GM19099 (cell line): ENCODE data around the gene STIM2.

Source experiments
- POLR2A ChIP-seq: IDR thresholded peaks from 3 replicates; pipeline ENCODE4 v1.6.1; 2011; ENCODE audit warnings: low read depth; ENCODE audit not compliant: insufficient read length; ENCODE audit errors: extremely low read depth

Gene STIM2

DNA sequence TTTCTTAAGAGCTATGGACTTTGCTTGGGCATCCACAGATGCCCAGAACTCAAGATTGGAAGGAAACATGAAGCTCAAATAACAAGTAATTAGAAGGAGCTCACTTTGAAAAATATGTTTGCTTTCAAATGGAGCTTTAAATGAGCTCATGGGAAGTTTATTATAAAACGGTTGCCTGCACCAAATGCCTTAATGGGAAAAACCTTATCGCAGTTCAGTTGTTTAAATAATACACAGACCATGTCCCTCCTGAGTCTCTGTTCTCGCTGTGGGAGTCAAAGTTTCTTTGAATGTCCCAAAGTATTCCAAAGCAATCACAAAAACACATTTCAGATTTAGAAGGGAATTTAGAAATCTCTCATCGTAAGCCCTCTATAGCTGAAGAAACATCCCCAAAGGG, 31.6 kb upstream of the STIM2 start:
- TF ChIP-seq POLR2A = no peak

DNA sequence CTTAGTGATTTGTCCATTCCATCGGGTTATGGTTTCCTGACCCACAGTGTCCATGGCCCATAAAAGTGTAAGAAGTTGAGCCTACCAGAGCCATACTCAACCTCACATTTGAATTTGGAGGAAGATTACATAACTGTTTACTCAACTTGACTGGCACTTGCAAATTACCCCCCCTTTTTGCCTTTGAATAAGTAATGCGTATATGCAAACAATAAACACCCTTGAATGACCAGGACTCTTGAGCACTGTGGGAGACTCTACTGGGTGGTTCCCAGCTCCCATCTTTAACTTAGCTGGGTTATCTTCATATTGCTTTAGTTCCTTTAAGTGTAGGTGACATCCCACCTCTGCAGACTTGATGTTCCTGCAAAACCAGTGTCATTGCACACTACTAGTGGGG, 30.6 kb upstream of the STIM2 start:
- TF ChIP-seq POLR2A = no peak

DNA sequence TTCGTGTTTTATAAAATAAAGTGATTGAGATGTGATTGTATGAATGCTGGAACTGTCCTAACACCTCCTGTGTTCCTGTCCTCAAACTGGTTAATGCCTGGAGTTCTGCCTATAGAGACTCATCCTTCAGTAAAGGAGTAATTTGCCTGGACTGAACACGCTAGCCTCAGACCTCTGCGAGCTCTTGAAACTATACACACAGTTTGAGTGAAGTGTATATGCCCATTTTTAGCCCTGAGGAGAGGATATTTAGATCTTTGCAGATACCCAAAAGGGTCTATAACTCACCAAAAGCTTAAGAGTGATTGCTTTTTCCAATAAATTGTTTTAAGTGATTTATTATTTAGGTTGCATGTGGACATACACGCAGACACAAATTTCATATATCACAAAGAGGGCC, 29.9 kb upstream of the STIM2 start:
- TF ChIP-seq POLR2A = no peak

DNA sequence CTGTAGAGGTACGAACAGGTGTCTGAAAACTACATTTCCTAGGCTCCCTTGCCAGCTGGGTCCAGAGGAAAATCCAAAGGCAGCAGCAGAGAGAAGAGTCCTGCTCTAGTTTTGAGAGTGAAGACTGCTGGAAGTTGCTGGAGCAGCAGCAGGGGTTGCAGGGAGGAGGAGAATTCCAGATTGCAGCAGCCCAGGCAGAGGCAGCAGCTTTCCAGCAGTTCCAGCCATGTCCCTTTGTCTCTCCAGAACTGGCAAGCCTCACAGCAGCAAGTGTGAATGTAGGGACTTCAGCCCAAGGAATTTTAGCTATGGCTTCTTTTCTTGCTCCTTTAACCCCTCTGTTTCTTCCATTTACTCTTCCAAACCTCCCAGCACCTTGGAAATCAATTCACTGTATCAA, 24.1 kb upstream of the STIM2 start:
- TF ChIP-seq POLR2A = no peak

DNA sequence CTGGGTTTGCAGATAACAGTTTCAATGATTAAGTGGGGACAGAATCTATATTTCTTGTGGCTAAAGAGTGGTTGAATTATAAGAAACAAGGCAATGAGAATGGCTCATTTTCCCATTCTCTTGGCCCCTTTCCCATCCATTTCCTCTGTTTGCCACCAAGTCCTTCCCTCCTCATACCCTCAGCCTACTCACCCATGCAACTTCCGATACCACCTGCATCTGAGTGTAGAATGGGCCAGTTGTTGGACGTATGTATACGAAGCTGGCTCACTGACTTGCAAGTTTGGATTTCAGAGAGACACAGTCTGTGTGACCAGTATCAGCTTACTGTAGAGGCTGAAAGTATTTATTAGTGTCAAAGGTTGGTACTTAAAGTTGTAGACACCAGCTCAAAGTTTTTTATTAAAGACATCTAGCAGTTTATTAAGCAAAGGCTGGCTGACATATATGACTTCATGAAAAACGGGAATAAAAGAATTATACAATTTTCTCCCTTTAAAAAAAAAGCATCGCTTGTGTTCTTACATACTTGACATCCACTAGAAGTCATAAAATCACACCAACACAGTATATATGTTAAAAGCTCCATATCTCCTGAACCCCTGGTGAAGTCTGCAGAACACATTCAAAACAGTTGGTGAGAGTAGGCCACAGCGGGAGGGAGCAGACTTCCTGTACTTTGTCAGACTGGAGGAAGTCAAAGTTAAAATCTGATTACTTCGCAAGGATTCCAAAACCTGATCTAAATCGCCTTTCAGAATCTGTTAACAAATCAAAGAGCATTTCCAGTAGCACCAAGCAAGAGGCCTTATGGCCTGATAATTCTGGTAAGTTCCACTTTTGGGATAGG, 22.4 kb upstream of the STIM2 start:
- no peak for TF ChIP-seq POLR2A

DNA sequence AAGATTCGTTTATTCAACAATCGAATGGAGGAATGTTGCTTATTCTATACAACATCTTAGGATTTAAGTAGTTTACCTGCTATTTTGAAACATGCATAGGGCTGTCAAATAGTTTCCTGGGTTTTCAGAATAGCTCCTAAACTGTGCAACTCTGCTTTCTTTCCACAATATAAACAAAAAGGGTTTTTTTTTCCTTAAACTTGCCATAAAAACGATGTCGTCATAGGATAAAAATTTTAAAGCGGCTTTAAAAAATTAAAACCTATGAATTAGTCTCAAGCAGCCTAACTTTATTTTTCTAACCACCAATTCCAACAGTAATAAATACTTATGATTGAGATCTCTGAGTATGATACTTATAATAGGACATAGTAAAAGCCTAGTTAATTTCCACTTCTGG, 21.6 kb upstream of the STIM2 start:
- TF ChIP-seq POLR2A = no peak

DNA sequence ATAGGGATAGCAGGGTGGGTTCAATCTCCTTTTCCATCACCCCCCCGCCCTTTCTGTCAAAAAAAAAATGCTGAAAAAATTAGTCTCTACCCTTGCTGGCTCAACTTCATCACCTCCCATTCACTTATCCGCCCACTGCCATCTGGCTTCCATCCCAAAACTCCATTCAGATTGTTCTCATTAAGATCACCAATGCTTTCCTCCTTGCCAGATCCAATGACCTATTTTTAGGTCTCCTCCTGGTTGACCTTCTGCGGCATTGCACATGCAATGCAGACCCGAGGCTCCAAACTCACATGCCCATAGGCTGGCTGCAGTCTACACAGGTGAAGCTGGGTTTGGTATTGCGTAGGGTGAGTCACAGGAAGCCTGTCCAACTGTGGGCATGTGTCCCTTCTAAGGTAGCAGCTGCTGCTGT, 21.1 kb upstream of the STIM2 start:
- no peak for TF ChIP-seq POLR2A

DNA sequence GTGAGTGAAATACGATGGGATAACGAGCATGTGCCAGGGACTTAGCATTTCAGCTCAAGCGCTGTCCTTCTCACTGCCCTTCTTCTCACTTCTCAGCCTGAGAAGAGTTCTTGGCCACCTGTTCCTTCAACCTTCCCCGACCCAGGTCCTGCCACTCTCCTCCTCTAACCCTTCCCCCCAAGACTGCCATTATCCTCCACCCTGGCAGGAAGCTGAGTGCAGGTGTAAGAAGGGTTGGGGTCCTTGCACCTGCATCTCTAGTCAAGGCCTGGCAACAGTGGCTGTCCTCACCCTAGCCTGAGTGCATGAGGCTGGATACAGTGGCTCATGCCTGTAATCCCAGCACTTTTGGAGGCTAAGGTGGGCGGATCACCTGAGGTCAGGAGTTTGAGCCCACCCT, 19.9 kb upstream of the STIM2 start:
- no peak for TF ChIP-seq POLR2A

DNA sequence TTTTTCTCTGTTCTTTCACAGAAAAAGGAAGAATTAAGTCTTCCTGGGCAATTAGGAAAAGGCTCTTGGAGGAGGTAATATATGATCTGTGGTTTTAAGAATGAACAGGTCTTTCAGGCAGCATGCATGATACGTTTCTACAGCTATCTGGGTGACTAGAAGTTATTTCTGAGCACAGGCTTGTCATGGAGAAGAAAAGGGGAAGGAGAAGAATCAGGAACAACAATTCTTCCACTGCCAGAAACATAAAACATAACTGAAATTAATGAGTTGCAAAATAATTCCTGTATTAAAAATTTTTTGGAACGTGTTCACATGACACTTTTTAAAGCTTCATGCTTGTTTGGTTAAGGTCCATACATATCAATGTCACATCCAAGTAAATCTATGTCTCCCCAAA, 17.7 kb upstream of the STIM2 start:
- no peak for TF ChIP-seq POLR2A

DNA sequence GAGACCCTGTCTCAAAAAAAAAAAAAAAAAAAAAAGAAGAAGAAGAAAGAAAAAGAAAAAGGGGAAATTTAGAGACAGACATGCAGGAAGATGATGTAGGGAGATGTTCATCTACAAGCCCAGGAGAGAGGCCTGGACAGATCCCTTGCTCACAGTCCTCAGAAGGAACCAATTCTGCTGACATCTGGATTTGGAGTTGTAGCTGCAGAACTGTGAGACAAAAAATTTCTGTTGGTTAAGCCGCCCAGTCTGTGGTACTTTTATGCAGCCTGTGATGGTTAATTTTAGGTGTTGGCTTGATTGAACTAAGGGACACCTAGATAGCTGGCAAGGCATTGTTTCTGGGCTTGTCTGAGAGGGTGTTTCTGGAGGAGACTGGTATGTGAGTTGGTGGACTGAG, 10.1 kb upstream of the STIM2 start:
- TF ChIP-seq POLR2A = no peak

DNA sequence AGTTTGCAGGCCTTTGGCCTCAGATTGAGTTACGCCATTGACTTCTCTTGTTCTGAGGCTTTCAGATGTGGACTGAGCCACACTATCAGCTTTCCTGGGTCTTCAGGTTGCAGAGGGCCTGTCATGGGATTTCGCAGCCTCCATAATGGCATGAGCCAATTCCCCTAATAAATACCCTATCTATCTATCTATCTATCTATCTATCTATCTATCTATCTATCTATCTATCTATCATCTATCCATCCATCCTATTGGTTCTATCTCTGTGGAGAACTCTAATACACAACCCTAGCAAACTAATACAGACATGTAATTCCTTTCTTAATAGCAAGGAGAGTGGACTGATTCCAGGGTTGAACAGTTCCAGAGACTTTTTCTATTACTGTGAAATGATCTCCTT, 9.5 kb upstream of the STIM2 start:
- TF ChIP-seq POLR2A = no peak

DNA sequence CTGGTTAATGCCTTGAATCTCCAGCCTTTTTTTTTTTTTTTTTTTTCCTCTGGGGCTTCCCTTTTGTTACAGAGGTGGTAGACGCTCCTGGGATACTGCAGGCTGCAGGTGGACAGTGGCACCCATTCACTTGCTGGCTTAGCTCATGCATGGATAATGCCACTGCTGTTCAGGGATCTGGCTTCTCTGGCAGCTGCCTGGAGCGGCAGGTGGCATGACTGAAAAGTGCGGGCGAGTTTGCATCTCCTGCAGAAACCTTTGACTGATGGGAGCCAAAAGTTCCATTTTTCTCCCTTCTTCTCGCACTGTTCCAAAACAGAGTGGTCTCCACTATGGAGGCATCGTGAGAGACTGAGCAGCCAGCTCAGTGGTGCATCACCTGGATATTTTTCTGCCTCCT, 5.9 kb upstream of the STIM2 start:
- no peak for TF ChIP-seq POLR2A

DNA sequence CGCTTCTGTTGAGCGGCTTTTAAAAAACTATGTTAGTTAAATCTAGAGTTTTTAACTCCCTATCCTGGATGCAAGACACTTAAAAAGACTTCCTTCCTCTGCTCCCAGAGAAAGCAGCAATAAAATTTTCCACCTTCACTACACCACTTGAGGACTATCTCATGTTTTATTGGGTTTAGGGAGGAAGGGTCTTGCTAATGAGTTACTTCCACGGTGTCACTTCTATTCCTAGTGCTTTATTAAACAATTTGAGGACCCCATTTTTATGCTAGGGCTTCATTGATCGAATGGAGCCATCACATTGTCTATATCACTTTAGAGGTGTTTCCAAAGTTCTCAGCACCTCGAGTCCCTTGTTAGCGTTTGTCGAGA, 3.7 kb upstream of the STIM2 start:
- no peak for TF ChIP-seq POLR2A

DNA sequence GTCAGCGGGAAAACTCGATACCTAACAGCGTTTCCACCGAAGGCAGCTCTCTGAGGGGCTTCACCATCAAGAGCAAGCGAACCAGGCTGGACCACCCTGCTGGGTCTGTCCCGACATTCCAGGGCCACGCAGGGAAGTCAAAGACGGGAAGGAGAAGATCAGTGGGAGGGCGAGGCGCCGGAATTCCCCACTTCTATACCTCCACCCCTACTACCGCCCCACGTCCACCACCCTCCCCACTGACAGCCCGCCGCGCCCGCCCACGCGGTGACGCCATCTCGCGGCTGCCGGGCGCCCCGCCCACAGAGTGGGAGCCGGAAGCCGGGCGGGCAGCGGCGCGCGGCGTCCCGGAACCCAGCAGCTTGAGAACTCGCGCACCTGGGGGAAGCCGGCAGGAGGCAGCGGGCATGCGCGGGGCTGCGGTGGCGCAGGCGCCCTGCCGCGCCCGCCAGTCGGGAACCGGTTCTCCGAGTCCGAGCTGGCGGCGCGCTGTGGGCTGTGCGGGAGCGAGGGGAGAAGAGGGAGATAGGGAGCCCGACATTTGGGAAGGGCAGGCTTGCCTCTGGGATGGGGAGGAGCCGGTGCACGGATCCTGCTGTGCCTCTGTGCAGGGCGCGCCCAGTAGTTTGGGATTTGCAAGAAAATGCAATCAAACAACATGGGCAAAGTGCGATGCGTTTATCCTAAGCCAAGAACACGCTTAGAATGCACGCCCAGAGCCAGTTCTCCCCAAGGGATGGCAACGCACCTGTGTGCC, 3.2 kb upstream of the STIM2 start:
- peak; percentile 89 for TF ChIP-seq POLR2A

DNA sequence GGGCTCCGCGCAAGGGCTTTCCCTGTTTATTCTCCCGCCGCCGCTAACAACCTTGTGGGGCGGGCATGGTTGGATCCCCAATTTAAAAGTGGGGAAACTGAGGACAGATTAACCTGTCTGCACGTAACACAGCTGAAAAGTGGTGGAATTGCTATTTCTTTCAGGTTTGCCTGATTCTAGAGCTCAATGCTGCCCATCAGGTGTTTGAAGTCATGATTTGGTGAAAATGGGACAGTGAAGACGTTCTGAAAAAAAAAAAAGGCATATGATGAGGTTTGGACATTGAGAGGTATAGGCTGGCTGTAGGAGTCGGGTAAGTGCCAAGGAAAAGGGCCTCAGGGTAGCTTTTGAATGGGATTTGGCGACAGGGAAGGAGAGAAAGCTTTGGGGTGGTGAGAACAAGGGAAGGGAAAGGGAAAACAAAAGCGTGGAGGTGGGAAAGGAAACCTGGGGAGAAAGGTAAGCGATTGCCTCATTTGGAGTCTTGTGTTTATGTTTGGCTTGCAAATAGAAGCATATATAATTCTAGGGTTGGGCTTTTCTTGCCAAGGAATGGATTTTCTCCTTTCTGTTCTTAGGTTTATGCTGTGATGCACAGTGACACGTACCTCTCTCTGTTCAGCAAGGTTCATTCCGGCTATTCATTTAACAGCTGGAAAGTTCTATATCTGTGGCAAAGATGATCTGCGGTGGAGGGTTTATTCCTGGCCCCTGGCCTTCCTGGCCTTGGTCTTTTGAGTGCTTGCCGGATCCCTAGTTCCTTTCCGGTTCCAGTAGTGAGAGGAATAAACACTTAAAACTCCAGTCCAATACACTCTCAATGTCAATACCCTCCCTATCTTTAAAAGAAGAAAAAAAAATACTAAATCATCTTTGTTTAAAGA, 2.4 kb upstream of the STIM2 start:
- TF ChIP-seq POLR2A = no peak
